Measurements from ENCODE around the gene B4GALT5. TPM values are rescaled to one million over a fixed set of nuclear protein-coding genes. Genes with fewer than 3 reads are reported as not detected.
"Not testable (repeated sequence)": the region's sequence is repeated elsewhere in the genome, so short reads cannot be mapped to it uniquely, and the experiment has no call there.

B4GALT5 gene
- polyA plus RNA-seq, 6 donors from 2014 or later: 0.60 to 0.87 (median 0.71) TPM; not detected in 1

GRCh38 chr20:49676581-49677291 is 36.9 kb downstream of the B4GALT5 start:
- H3K9me3 Mint-ChIP-seq: no peaks in the 10 kb centered on the region
- H3K27me3 Mint-ChIP-seq: no peaks in the 10 kb centered on the region
- peak overlapping the region in 5 of 6 donors; percentile 4 to 90 (median 23) for H3K27ac Mint-ChIP-seq
- peaks cover 34 to 58% (median 39%) of the 10 kb centered on the region in 3 donors for H3K4me1 Mint-ChIP-seq
- DNase-seq: no peak
- peak overlapping the region in 1 of 8 donors; percentile 8 for H3K4me3 Mint-ChIP-seq
- ATAC-seq (ENCODE audit: low read depth in 2 of 2): peak; percentile 65 to 81
- H3K36me3 Mint-ChIP-seq: no peaks in the 10 kb centered on the region

- H3K36me3 Mint-ChIP-seq: no peaks in the 10 kb centered on the region
- peak overlapping the region in 1 of 6 donors; percentile 34 for H3K27ac Mint-ChIP-seq
- H3K27me3 Mint-ChIP-seq: no peaks in the 10 kb centered on the region
- DNase-seq: no peak
- no peaks in the 10 kb centered on the region for H3K9me3 Mint-ChIP-seq
- ATAC-seq (ENCODE audit: low read depth in 2 of 2): no peak
- H3K4me1 Mint-ChIP-seq: peaks cover 30 to 65% (median 46%) of the 10 kb centered on the region in 3 donors
- H3K4me3 Mint-ChIP-seq: no peak overlapping the region
Observed at GRCh38 chr20:49675368-49676151, 38.1 kb downstream of the B4GALT5 start.

- no peaks in the 10 kb centered on the region for H3K27me3 Mint-ChIP-seq
- peaks cover 27 to 70% (median 55%) of the 10 kb centered on the region in 3 donors for H3K4me1 Mint-ChIP-seq
- no peak overlapping the region for H3K27ac Mint-ChIP-seq
- H3K36me3 Mint-ChIP-seq: no peaks in the 10 kb centered on the region
- no peak for DNase-seq
- no peak overlapping the region for H3K4me3 Mint-ChIP-seq
- H3K9me3 Mint-ChIP-seq: no peaks in the 10 kb centered on the region
- ATAC-seq (ENCODE audit: low read depth in 2 of 2): no peak
Observed at GRCh38 chr20:49674383-49675352, 39.0 kb downstream of the B4GALT5 start.

- Mint-ChIP-seq H3K27ac (peak overlapping the region in 1 of 6 donors; percentile 37), H3K27me3 (no peaks in the 10 kb centered on the region), H3K4me1 (peaks cover 35 to 64% (median 41%) of the 10 kb centered on the region in 3 donors), H3K9me3 (no peaks in the 10 kb centered on the region), H3K36me3 (no peaks in the 10 kb centered on the region), H3K4me3 (no peak overlapping the region)
- DNase-seq: no peak
- no peak for ATAC-seq (ENCODE audit: low read depth in 2 of 2)
Observed at GRCh38 chr20:49672096-49672664, 41.5 kb downstream of the B4GALT5 start.

GRCh38 chr20:49671433-49671832 is 42.2 kb downstream of the B4GALT5 start:
- no peak overlapping the region for H3K27ac Mint-ChIP-seq
- peaks cover 28 to 56% (median 33%) of the 10 kb centered on the region in 3 donors for H3K4me1 Mint-ChIP-seq
- H3K27me3 Mint-ChIP-seq: no peaks in the 10 kb centered on the region

GRCh38 chr20:49669601-49670189 is 44.0 kb downstream of the B4GALT5 start:
- Mint-ChIP-seq H3K4me3 (peak overlapping the region in 7 of 8 donors; percentile 25 to 63 (median 58)), H3K9me3 (no peaks in the 10 kb centered on the region), H3K27ac (peak overlapping the region in 1 of 6 donors; percentile 58), H3K36me3 (no peaks in the 10 kb centered on the region), H3K27me3 (no peaks in the 10 kb centered on the region), H3K4me1 (peaks cover 30 to 46% (median 30%) of the 10 kb centered on the region in 3 donors)
- DNase-seq (no peak), ATAC-seq (ENCODE audit: low read depth in 2 of 2) (peak; percentile 52 to 54)

More at GRCh38 chr20:49671433-49671832, 42.2 kb downstream of the B4GALT5 start:
- Mint-ChIP-seq H3K4me3 (no peak overlapping the region), H3K36me3 (no peaks in the 10 kb centered on the region), H3K9me3 (no peaks in the 10 kb centered on the region)
- DNase-seq (no peak), ATAC-seq (ENCODE audit: low read depth in 2 of 2) (no peak)

GRCh38 chr20:49668878-49669195 is 44.8 kb downstream of the B4GALT5 start:
- not testable (repeated sequence) for DNase-seq
- peak overlapping the region in 1 of 6 donors; percentile 58 for H3K27ac Mint-ChIP-seq

GRCh38 chr20:49668181-49668877 is 45.3 kb downstream of the B4GALT5 start:
- peaks cover 31 to 41% (median 36%) of the 10 kb centered on the region in 3 donors for H3K4me1 Mint-ChIP-seq

More at GRCh38 chr20:49668878-49669195, 44.8 kb downstream of the B4GALT5 start:
- not testable (repeated sequence) for H3K36me3 Mint-ChIP-seq; H3K9me3 Mint-ChIP-seq; ATAC-seq (ENCODE audit: low read depth in 2 of 2); H3K27me3 Mint-ChIP-seq
- Mint-ChIP-seq H3K4me1 (peaks cover 34 to 41% (median 36%) of the 10 kb centered on the region in 3 donors), H3K4me3 (peak overlapping the region in 3 of 8 donors; percentile 2 to 58 (median 26))

GRCh38 chr20:49666911-49667310 is 46.8 kb downstream of the B4GALT5 start:
- Mint-ChIP-seq H3K4me1 (peaks cover 26 to 33% (median 29%) of the 10 kb centered on the region in 3 donors), H3K27me3 (no peaks in the 10 kb centered on the region), H3K36me3 (no peaks in the 10 kb centered on the region), H3K9me3 (no peaks in the 10 kb centered on the region), H3K27ac (peak overlapping the region in 1 of 6 donors; percentile 47), H3K4me3 (no peak overlapping the region)
- ATAC-seq (ENCODE audit: low read depth in 2 of 2) (no peak), DNase-seq (no peak)

More at GRCh38 chr20:49668181-49668877, 45.3 kb downstream of the B4GALT5 start:
- Mint-ChIP-seq H3K9me3 (no peaks in the 10 kb centered on the region), H3K36me3 (no peaks in the 10 kb centered on the region), H3K4me3 (peak overlapping the region in 2 of 8 donors; percentile 7 to 58), H3K27ac (peak overlapping the region in 3 of 6 donors; percentile 7 to 69 (median 58)), H3K27me3 (no peaks in the 10 kb centered on the region)
- ATAC-seq (ENCODE audit: low read depth in 2 of 2) (peak; percentile 84 to 88), DNase-seq (peak; percentile 12)

GRCh38 chr20:49665796-49666195 is 47.9 kb downstream of the B4GALT5 start:
- ATAC-seq (ENCODE audit: low read depth in 2 of 2) (no peak), DNase-seq (no peak)
- no peak overlapping the region for H3K27ac Mint-ChIP-seq
- no peak overlapping the region for H3K4me3 Mint-ChIP-seq
- H3K4me1 Mint-ChIP-seq: peaks cover 23 to 26% (median 24%) of the 10 kb centered on the region in 3 donors
- H3K36me3 Mint-ChIP-seq: no peaks in the 10 kb centered on the region
- no peaks in the 10 kb centered on the region for H3K27me3 Mint-ChIP-seq
- no peaks in the 10 kb centered on the region for H3K9me3 Mint-ChIP-seq

GRCh38 chr20:49664612-49665313 is 48.9 kb downstream of the B4GALT5 start:
- DNase-seq: no peak
- no peak for ATAC-seq (ENCODE audit: low read depth in 2 of 2)
- H3K27me3 Mint-ChIP-seq: no peaks in the 10 kb centered on the region
- peak overlapping the region in 1 of 6 donors; percentile 68 for H3K27ac Mint-ChIP-seq
- no peak overlapping the region for H3K4me3 Mint-ChIP-seq
- H3K36me3 Mint-ChIP-seq: no peaks in the 10 kb centered on the region
- H3K9me3 Mint-ChIP-seq: no peaks in the 10 kb centered on the region
- H3K4me1 Mint-ChIP-seq: peaks cover 14 to 23% (median 15%) of the 10 kb centered on the region in 3 donors
